HepG2 (cell line): ENCODE measurements around the gene MRPL50. TPM values are rescaled to one million over a fixed set of nuclear protein-coding genes. Genes with fewer than 3 reads are reported as not detected.

ENCODE experiments used
- ATAC-seq: fragments of 200-7000 bp; cut with Tn5 transposase; 3 replicates; pipeline ENCODE4 v1.9.1; 2020; ENCODE audit warnings: mild to moderate bottlenecking, moderate library complexity
- BruUV-seq: library from RNA; stranded (reverse); fragments of 400-500 nt; replicated peaks from 2 replicates; lab custom pipeline; 2021; lab: Mats Ljungman, UMichigan
- CTCF ChIA-PET: fragments of 300-600 bp; formaldehyde crosslinking; extraction: SDS; loops from one replicate; lab custom pipeline; 2021; ENCODE audit warnings: low total read pairs, inconsistent platforms, low intra/inter-chr PET ratio; lab: Yijun Ruan, JAX
- POLR2A ChIA-PET: fragments of 350-600 bp; sonication (Branson Sonifier 250); formaldehyde crosslinking; loops from one replicate; lab custom pipeline; 2020; ENCODE audit warnings: antibody characterized with exemption, inconsistent platforms; lab: Yijun Ruan, JAX
- DNase-seq: peaks from one replicate; pipeline ENCODE4 v3.0.0-alpha.2; 2015; ENCODE audit warnings: low spot score
- FAIRE-seq: peaks from 3 replicates; lab custom pipeline; 2011; peaks lifted over from hg19 to GRCh38; lab: Jason Lieb, UNC
- H2AFZ ChIP-seq: one replicate; pipeline ENCODE4 v1.6.1; 2011; ENCODE audit warnings: low read length, inconsistent platforms
- H3K27ac ChIP-seq: fragments of 300-600 bp; 3 replicates; pipeline ENCODE4 v1.8.0; 2011; ENCODE audit warnings: mixed run types, mild to moderate bottlenecking, mixed read lengths, low read length, inconsistent platforms; ENCODE audit not compliant: insufficient read depth; ENCODE audit errors: extremely low read length
- H3K27me3 ChIP-seq, 2 experiments: fragments of 200-600 bp in 1 of 2; 2 replicates in 1 of 2; 3 replicates in 1 of 2; pipeline versions ENCODE4 v1.6.0 to v1.8.0; 2011; ENCODE audit warnings: low read length in 2 of 2, mild to moderate bottlenecking in 2 of 2, moderate library complexity in 2 of 2, inconsistent platforms in 1 of 2; ENCODE audit not compliant: insufficient read depth in 2 of 2, control insufficient read depth in 1 of 2
- H3K36me3 ChIP-seq, 2 experiments: fragments of 200-600 bp in 1 of 2; replicated peaks in 1 of 2; 2 replicates in 1 of 2; 3 replicates in 1 of 2; pipeline versions ENCODE4 v1.5.1 to v1.8.0; 2011; ENCODE audit warnings: low read length in 2 of 2, inconsistent platforms in 1 of 2; ENCODE audit not compliant: insufficient read depth in 2 of 2, control insufficient read depth in 1 of 2
- H3K4me1 ChIP-seq: 2 replicates; pipeline ENCODE4 v1.5.1; 2012; ENCODE audit warnings: low read length, inconsistent platforms; ENCODE audit not compliant: insufficient read depth
- H3K4me2 ChIP-seq: 2 replicates; pipeline ENCODE4 v1.6.0; 2011; ENCODE audit warnings: low read depth, low read length, inconsistent platforms
- H3K4me3 ChIP-seq, 3 experiments: fragments of 200-600 bp in 1 of 3; sonication (generic), shearing (Covaris generic) in 1 of 3; replicated peaks in 1 of 3; 2 replicates each; pipeline ENCODE4 v1.5.1; 2011 to 2016; ENCODE audit warnings: low read length in 3 of 3, inconsistent platforms in 2 of 3, low read depth in 2 of 3, mild to moderate bottlenecking in 2 of 3, control low read depth in 1 of 3, mixed read lengths in 1 of 3; ENCODE audit not compliant: insufficient read depth in 1 of 3
- H3K79me2 ChIP-seq: one replicate; pipeline ENCODE4 v1.6.1; 2011; ENCODE audit warnings: low read length, inconsistent platforms; ENCODE audit not compliant: insufficient read depth
- H3K9ac ChIP-seq: 2 replicates; pipeline ENCODE4 v1.6.0; 2011; ENCODE audit warnings: mild to moderate bottlenecking, low read depth, low read length, inconsistent platforms; ENCODE audit not compliant: insufficient read depth
- H3K9me3 ChIP-seq: 2 replicates; pipeline ENCODE4 v1.5.1; 2012; ENCODE audit warnings: mild to moderate bottlenecking, low read length
- H4K20me1 ChIP-seq: 2 replicates; pipeline ENCODE4 v1.6.0; 2011; ENCODE audit warnings: inconsistent platforms, mild to moderate bottlenecking, low read length, moderate library complexity; ENCODE audit not compliant: insufficient read depth
- ARHGAP35 ChIP-seq: sonication (generic); formaldehyde crosslinking; IDR thresholded peaks from 2 replicates; pipeline ENCODE4 v1.9.0; 2022; ENCODE audit warnings: mild to moderate bottlenecking, inconsistent platforms, moderate library complexity, missing genetic modification reagents, borderline replicate concordance
- ATAD3A ChIP-seq: sonication (generic); formaldehyde crosslinking; IDR thresholded peaks from 2 replicates; pipeline ENCODE4 v1.4.0; 2020; ENCODE audit warnings: missing genetic modification reagents
- GATAD2A ChIP-seq: IDR thresholded peaks from 2 replicates; pipeline ENCODE4 v1.6.1; 2016
- GFI1 ChIP-seq: sonication (generic); formaldehyde crosslinking; IDR thresholded peaks from 2 replicates; pipeline ENCODE4 v1.5.0; 2020; ENCODE audit warnings: missing genetic modification reagents, mild to moderate bottlenecking, borderline replicate concordance
- HNRNPK ChIP-seq: fragments of 200-400 bp; formaldehyde crosslinking; IDR thresholded peaks from 2 replicates; pipeline ENCODE4 v1.6.1; 2018; ENCODE audit warnings: low read length, low read depth, moderate library complexity, mild to moderate bottlenecking; ENCODE audit not compliant: poor library complexity, severe bottlenecking
- PHF8 ChIP-seq: sonication (generic); formaldehyde crosslinking; IDR thresholded peaks from 2 replicates; pipeline ENCODE4 v1.5.0; 2020; ENCODE audit warnings: missing genetic modification reagents
- SMYD3 ChIP-seq: sonication (generic); formaldehyde crosslinking; IDR thresholded peaks from 2 replicates; pipeline ENCODE4 v1.8.1; 2023; ENCODE audit warnings: mild to moderate bottlenecking, missing genetic modification reagents
- SNRNP70 ChIP-seq: fragments of 200-400 bp; formaldehyde crosslinking; IDR thresholded peaks from 2 replicates; pipeline ENCODE4 v1.6.1; 2017; ENCODE audit warnings: mild to moderate bottlenecking, low read depth, low read length, moderate library complexity
- SRY ChIP-seq: sonication (generic); formaldehyde crosslinking; IDR thresholded peaks from 2 replicates; pipeline ENCODE4 v1.8.0; 2022; ENCODE audit warnings: mild to moderate bottlenecking, missing genetic modification reagents
- TAF1 ChIP-seq: sonication (generic); formaldehyde crosslinking; IDR thresholded peaks from 2 replicates; pipeline ENCODE4 v1.4.0; 2020; ENCODE audit warnings: missing genetic modification reagents
- ZNF546 ChIP-seq: sonication (generic); formaldehyde crosslinking; conservative IDR thresholded peaks from 2 replicates; pipeline ENCODE4 v1.8.1; 2023; ENCODE audit warnings: mild to moderate bottlenecking, missing genetic modification reagents
- WGBS: methylation state at CpG from one replicate; pipeline ENCODE4 v1.1.6; 2017; ENCODE audit warnings: low lambda C conversion rate; 5-methylcytosine and 5-hydroxymethylcytosine counted together
- in situ Hi-C: cut with HindIII; loops from 2 replicates; pipeline ENCODE4 v1.10.0; 2017; ENCODE audit warnings: low pct_unique_long_range_greater_than_20kb; ENCODE audit not compliant: extremely low pct_ligation_motif_present
- intact Hi-C: fragments of 100-400 bp; cut with micrococcal nuclease; formaldehyde crosslinking; loops from one replicate; pipeline ENCODE4 v1.10.0; 2022; ENCODE audit not compliant: unreplicated experiment
- polyA plus RNA-seq, 8 experiments: library from polyadenylated mRNA; depleted of rRNA in 3 of 8; stranded (reverse) in 7 of 8; unstranded in 1 of 8; fragments of >200 nt; fragmentation: Illumina TruSeq in 4 of 8; extraction: Trizol in 4 of 8; gene quantifications; 2 replicates each; pipeline versions ENCODE4 v1.2.1 to v1.2.3, GENCODE V29; 2011 to 2016; ENCODE audit warnings: low read depth in 4 of 8, missing spikeins in 1 of 8, mixed read lengths in 1 of 8; ENCODE audit not compliant: insufficient read depth in 1 of 8
- total RNA-seq, 5 experiments: library from RNA; depleted of rRNA; stranded (reverse); fragments of >200 nt; fragmentation: Illumina TruSeq; extraction: Trizol; gene quantifications; 2 replicates each; pipeline ENCODE4 v1.2.3, GENCODE V29; 2016; ENCODE audit warnings: low read depth in 1 of 5
- TF ChIP-seq, protein P1 (sequence below): sonication (generic); formaldehyde crosslinking; IDR thresholded peaks from 2 replicates; pipeline ENCODE4 v1.4.0; 2020; ENCODE audit warnings: missing genetic modification reagents
- TF ChIP-seq, protein P2 (sequence below): sonication (generic); formaldehyde crosslinking; IDR thresholded peaks from 2 replicates; pipeline ENCODE4 v1.8.0; 2022; ENCODE audit warnings: mild to moderate bottlenecking, missing genetic modification reagents; ENCODE audit not compliant: insufficient replicate concordance

Gene MRPL50
- total and polyA plus RNA-seq, 2 of the 13 experiments (the other 11 are each of a cell fraction or from before 2014, with no cell fraction given) = 37.1 to 70.0 TPM

DNA sequence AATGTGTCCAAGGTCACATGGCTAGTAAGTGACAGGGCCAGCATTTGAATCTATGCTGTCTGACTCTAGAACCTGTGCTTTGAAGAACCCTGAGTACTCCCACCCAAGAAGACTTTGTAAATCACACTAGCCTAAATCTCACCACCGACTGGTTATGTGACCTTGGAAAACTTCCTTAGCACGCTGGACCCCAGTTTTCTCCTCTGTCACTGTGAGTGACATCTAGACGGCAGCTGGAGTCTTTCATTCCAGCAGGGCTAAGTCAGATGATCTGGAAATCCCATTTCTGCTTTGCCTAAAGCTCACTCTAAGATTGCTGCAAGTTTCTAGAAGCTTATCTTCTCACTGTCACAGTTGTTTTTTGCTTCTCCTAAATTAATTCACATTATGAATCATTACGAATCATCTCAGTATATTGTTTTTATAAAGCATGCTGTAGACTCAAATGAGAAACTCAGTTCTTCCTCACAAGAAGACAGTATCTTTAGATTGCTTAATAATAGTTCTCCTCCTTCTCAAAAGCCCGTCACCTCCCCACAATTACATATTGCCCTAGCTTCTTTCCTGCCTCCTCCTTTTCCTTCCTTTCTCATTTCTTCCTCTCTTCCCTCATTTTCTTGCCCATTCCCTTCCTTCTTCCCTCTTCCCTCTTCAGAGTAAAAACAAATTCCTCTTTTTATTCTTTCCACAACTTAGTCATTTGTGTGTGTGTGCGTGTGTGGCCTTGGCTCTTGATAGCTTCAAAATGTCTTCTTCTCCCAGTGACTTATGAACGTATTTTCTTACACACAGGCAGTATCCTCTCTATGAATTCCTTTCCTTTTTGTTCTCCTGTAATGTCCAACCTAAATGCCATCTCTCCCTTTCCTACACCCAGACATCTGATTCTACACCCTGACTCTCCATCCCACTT lies 20.4 kb upstream of the MRPL50 start:
- Histone ChIP-seq H2AFZ (no peak overlapping the region), H3K9me3 (no peaks in the 10 kb centered on the region), H3K36me3 (no peaks in the 10 kb centered on the region), H3K9ac (no peak overlapping the region)
- CTCF ChIA-PET = no interaction called here
- FAIRE-seq = no peak
- peak; percentile 37 for TF ChIP-seq HNRNPK
- TF ChIP-seq SRY (CRISPR knock-in tag) = no peak
- TF ChIP-seq, all 625 proteins: peak for 1
- Histone ChIP-seq H3K79me2 (peaks cover under 1% of the 10 kb centered on the region), H3K4me2 (no peak overlapping the region), H3K27ac (no peak overlapping the region), H4K20me1 (no peaks in the 10 kb centered on the region), H3K4me3 (no peak overlapping the region), H3K4me1 (peaks cover 74% of the 10 kb centered on the region), H3K27me3 (no peaks in the 10 kb centered on the region)
- in situ Hi-C loops = no loop called here
- ATAC-seq (no peak; the same call in 2 of the 3 replicates), DNase-seq (no peak)
- POLR2A ChIA-PET = interaction anchor here (1.7 to 3.2 kb wide), 2 partner anchors 10 to 20 kb away, joined by 7 to 11 read pairs; partner anchors contain the start of genes MRPL50 and ZNF189
- no TSS peak for BruUV-seq
- intact Hi-C loops = no loop called here
- 83% methylated on average over 7 of the region's 7 CpGs for WGBS

DNA sequence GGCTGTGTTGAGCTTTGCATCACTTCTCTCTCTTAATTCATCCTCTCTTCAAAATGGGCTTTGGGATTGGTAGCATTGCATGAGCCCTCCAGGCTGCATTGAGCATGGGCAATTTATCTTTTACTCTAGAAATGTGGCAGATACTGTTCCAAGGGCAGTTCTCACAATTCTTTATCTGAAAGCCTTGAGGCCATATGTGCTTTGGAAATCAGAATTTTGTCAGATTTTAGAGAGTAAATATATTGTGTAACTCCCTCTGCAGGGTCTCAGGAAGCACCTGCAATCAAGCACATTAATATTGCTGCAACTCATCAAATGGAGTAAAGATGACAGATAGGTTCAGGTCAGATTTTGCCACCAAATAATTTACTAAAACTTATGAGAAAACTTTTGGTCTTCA lies 19.6 kb upstream of the MRPL50 start:
- Histone ChIP-seq H3K27me3 (no peaks in the 10 kb centered on the region), H4K20me1 (no peaks in the 10 kb centered on the region), H3K79me2 (peaks cover 5% of the 10 kb centered on the region), H3K4me2 (no peak overlapping the region), H3K4me3 (no peak overlapping the region), H3K36me3 (no peaks in the 10 kb centered on the region), H3K9ac (no peak overlapping the region), H3K27ac (no peak overlapping the region), H3K9me3 (no peaks in the 10 kb centered on the region), H3K4me1 (peaks cover 66% of the 10 kb centered on the region), H2AFZ (no peak overlapping the region)
- CTCF ChIA-PET = no interaction called here
- ATAC-seq (no peak), FAIRE-seq (no peak), DNase-seq (no peak)
- no TSS peak for BruUV-seq
- POLR2A ChIA-PET = interaction anchor here (3.2 kb wide), 1 partner anchor 9 kb away, joined by 11 read pairs; no protein-coding TSS in a partner anchor
- intact Hi-C loops (no loop called here), in situ Hi-C loops (no loop called here)
- TF ChIP-seq, protein P1, sequence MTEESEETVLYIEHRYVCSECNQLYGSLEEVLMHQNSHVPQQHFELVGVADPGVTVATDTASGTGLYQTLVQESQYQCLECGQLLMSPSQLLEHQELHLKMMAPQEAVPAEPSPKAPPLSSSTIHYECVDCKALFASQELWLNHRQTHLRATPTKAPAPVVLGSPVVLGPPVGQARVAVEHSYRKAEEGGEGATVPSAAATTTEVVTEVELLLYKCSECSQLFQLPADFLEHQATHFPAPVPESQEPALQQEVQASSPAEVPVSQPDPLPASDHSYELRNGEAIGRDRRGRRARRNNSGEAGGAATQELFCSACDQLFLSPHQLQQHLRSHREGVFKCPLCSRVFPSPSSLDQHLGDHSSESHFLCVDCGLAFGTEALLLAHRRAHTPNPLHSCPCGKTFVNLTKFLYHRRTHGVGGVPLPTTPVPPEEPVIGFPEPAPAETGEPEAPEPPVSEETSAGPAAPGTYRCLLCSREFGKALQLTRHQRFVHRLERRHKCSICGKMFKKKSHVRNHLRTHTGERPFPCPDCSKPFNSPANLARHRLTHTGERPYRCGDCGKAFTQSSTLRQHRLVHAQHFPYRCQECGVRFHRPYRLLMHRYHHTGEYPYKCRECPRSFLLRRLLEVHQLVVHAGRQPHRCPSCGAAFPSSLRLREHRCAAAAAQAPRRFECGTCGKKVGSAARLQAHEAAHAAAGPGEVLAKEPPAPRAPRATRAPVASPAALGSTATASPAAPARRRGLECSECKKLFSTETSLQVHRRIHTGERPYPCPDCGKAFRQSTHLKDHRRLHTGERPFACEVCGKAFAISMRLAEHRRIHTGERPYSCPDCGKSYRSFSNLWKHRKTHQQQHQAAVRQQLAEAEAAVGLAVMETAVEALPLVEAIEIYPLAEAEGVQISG = no peak
- TF ChIP-seq SMYD3 (CRISPR knock-in tag) (no peak), ATAD3A (CRISPR knock-in tag) (no peak), GFI1 (CRISPR knock-in tag) (peak; percentile 78), ZNF546 (CRISPR knock-in tag) (no peak), PHF8 (no peak), GATAD2A (CRISPR knock-in tag) (0 out of 2 replicates have a peak, but pooled peaks have one; percentile 18), TAF1 (CRISPR knock-in tag) (no peak), SNRNP70 (no peak), ARHGAP35 (CRISPR knock-in tag) (no peak)
- TF ChIP-seq, protein P2, sequence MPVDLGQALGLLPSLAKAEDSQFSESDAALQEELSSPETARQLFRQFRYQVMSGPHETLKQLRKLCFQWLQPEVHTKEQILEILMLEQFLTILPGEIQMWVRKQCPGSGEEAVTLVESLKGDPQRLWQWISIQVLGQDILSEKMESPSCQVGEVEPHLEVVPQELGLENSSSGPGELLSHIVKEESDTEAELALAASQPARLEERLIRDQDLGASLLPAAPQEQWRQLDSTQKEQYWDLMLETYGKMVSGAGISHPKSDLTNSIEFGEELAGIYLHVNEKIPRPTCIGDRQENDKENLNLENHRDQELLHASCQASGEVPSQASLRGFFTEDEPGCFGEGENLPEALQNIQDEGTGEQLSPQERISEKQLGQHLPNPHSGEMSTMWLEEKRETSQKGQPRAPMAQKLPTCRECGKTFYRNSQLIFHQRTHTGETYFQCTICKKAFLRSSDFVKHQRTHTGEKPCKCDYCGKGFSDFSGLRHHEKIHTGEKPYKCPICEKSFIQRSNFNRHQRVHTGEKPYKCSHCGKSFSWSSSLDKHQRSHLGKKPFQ (CRISPR knock-in tag) = no peak
